Ovary (tissue), 3 donors: ENCODE measurements around the gene CCNE1.

Experiments used
- POLR2A ChIP-seq: fragments of 450-650 bp; IDR thresholded peaks from one replicate; pipeline ENCODE4 v1.6.1; 2017; ENCODE audit warnings: antibody characterized with exemption, mild to moderate bottlenecking, moderate library complexity
- TF ChIP-seq, protein P1 (sequence below), 3 donors: fragments of 450-650 bp in 2 of 3; fragments of 200-600 bp in 1 of 3; IDR thresholded peaks; one replicate each; pipeline versions ENCODE4 v1.5.1 to v1.8.0; 2016 to 2022; ENCODE audit warnings: antibody characterized with exemption in 3 of 3, mild to moderate bottlenecking in 1 of 3
- donor health status: DM: no; HTN: no; CAD: no.

DNA sequence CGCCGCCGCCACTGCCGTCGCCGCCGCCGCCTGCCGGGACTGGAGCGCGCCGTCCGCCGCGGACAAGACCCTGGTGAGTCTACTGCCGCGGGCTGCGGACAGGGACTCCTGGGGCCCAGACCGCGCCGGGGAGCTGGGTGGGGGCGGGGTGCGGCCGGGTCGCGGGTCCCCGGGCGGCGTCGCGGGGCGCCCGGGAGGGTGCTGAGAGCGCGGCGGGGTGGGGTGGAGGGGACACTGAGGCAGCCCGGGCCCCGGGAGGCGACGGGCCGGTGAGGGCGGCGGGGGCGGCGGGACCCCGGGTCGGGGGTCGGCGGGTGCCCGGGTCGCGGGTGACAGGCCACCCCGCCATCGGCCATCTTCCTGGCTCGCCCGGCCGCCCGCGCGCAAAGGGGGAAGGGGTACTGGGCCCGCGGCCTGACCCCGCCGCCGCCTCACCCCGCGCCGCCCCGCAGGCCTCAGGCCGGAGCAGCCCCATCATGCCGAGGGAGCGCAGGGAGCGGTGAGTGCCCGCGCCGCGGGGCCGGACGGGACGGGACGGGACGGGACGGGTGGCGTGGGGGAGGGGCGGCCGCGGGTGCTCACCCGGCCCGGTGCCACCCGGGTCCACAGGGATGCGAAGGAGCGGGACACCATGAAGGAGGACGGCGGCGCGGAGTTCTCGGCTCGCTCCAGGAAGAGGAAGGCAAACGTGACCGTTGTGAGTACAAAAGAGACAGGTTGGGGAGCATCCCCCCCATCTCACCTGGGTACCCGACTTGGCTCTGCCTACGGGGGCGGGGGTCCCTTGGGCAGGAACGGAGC, 489 bp downstream of the CCNE1 start:
- TF ChIP-seq, protein P1, sequence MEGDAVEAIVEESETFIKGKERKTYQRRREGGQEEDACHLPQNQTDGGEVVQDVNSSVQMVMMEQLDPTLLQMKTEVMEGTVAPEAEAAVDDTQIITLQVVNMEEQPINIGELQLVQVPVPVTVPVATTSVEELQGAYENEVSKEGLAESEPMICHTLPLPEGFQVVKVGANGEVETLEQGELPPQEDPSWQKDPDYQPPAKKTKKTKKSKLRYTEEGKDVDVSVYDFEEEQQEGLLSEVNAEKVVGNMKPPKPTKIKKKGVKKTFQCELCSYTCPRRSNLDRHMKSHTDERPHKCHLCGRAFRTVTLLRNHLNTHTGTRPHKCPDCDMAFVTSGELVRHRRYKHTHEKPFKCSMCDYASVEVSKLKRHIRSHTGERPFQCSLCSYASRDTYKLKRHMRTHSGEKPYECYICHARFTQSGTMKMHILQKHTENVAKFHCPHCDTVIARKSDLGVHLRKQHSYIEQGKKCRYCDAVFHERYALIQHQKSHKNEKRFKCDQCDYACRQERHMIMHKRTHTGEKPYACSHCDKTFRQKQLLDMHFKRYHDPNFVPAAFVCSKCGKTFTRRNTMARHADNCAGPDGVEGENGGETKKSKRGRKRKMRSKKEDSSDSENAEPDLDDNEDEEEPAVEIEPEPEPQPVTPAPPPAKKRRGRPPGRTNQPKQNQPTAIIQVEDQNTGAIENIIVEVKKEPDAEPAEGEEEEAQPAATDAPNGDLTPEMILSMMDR (IDR thresholded peaks at IDR 0.05): no peak
- no peak for TF ChIP-seq POLR2A
